WTC11 (cell line): ENCODE results near the gene STK32C. TPM values are rescaled to one million over a fixed set of nuclear protein-coding genes. Genes with fewer than 3 reads are reported as not detected.

Source experiments
- ATF3 ChIP-seq: sonication (generic); formaldehyde crosslinking; conservative IDR thresholded peaks from 2 replicates; pipeline ENCODE4 v1.8.1; 2022; ENCODE audit warnings: mild to moderate bottlenecking, missing genetic modification reagents
- CDX4 ChIP-seq: fragments of 250-450 bp; sonication (Bioruptor Pico); IDR thresholded peaks from 2 replicates; pipeline ENCODE4 v1.9.0; 2021; ENCODE audit warnings: moderate library complexity, mild to moderate bottlenecking, inconsistent platforms, borderline replicate concordance
- HMGXB4 ChIP-seq: sonication (generic); formaldehyde crosslinking; IDR thresholded peaks from 2 replicates; pipeline ENCODE4 v1.8.1; 2023; ENCODE audit warnings: mild to moderate bottlenecking, moderate library complexity, missing genetic modification reagents
- JAZF1 ChIP-seq: fragments of 250-450 bp; sonication (Bioruptor Pico); IDR thresholded peaks from 2 replicates; pipeline ENCODE4 v1.9.0; 2021; ENCODE audit warnings: moderate library complexity, mild to moderate bottlenecking, inconsistent platforms
- JUN ChIP-seq: sonication (generic); formaldehyde crosslinking; IDR thresholded peaks from 2 replicates; pipeline ENCODE4 v1.8.0; 2023; ENCODE audit warnings: mild to moderate bottlenecking, missing genetic modification reagents
- NR2C2 ChIP-seq: sonication (generic); formaldehyde crosslinking; IDR thresholded peaks from 2 replicates; pipeline ENCODE4 v1.8.0; 2022; ENCODE audit warnings: mild to moderate bottlenecking, missing genetic modification reagents
- OVOL2 ChIP-seq: fragments of 250-450 bp; sonication (Bioruptor Pico); IDR thresholded peaks from 2 replicates; pipeline ENCODE4 v1.9.0; 2021; ENCODE audit warnings: mild to moderate bottlenecking, borderline replicate concordance
- SOX15 ChIP-seq: fragments of 250-450 bp; sonication (Bioruptor Pico); IDR thresholded peaks from 2 replicates; pipeline ENCODE4 v1.9.0; 2021; ENCODE audit warnings: mild to moderate bottlenecking
- USF1 ChIP-seq: sonication (generic); formaldehyde crosslinking; IDR thresholded peaks from 2 replicates; pipeline ENCODE4 v1.8.0; 2022; ENCODE audit warnings: mild to moderate bottlenecking, missing genetic modification reagents
- ZBTB21 ChIP-seq: sonication (generic); formaldehyde crosslinking; IDR thresholded peaks from 2 replicates; pipeline ENCODE4 v1.8.1; 2023; ENCODE audit warnings: mild to moderate bottlenecking, missing genetic modification reagents, borderline replicate concordance
- ZMAT4 ChIP-seq: fragments of 250-450 bp; sonication (Bioruptor Pico); IDR thresholded peaks from 2 replicates; pipeline ENCODE4 v1.9.0; 2021; ENCODE audit warnings: mild to moderate bottlenecking
- ZNF317 ChIP-seq: sonication (generic); formaldehyde crosslinking; IDR thresholded peaks from 2 replicates; pipeline ENCODE4 v1.8.1; 2023; ENCODE audit warnings: low read depth, mild to moderate bottlenecking, moderate library complexity, missing genetic modification reagents, borderline replicate concordance
- ZNF671 ChIP-seq: fragments of 250-450 bp; sonication (Bioruptor Pico); IDR thresholded peaks from 2 replicates; pipeline ENCODE4 v1.8.0; 2021; ENCODE audit warnings: mild to moderate bottlenecking
- total RNA-seq: library from RNA; stranded (reverse); gene quantifications from 3 replicates; pipeline ENCODE4 v1.2.3, GENCODE V29; 2021
- TF ChIP-seq, protein P1 (sequence below): fragments of 250-450 bp; sonication (Bioruptor Pico); IDR thresholded peaks from 2 replicates; pipeline ENCODE4 v1.9.0; 2021; ENCODE audit warnings: mild to moderate bottlenecking, borderline replicate concordance
- TF ChIP-seq, protein P2 (sequence below): sonication (generic); formaldehyde crosslinking; IDR thresholded peaks from 2 replicates; pipeline ENCODE4 v1.8.1; 2023; ENCODE audit warnings: mild to moderate bottlenecking, missing genetic modification reagents, borderline replicate concordance
- TF ChIP-seq, protein P3 (sequence below): sonication (generic); formaldehyde crosslinking; IDR thresholded peaks from 2 replicates; pipeline ENCODE4 v1.8.0; 2023; ENCODE audit warnings: missing genetic modification reagents
- TF ChIP-seq, protein P4 (sequence below): sonication (generic); formaldehyde crosslinking; IDR thresholded peaks from 2 replicates; pipeline ENCODE4 v1.8.1; 2022; ENCODE audit warnings: low read depth, mild to moderate bottlenecking, moderate library complexity, missing genetic modification reagents, borderline replicate concordance
- TF ChIP-seq, protein P5 (sequence below): sonication (generic); formaldehyde crosslinking; IDR thresholded peaks from 2 replicates; pipeline ENCODE4 v1.8.0; 2022; ENCODE audit warnings: mild to moderate bottlenecking, missing genetic modification reagents
- TF ChIP-seq, protein P6 (sequence below): sonication (generic); formaldehyde crosslinking; IDR thresholded peaks from 2 replicates; pipeline ENCODE4 v1.8.0; 2023; ENCODE audit warnings: mild to moderate bottlenecking, missing genetic modification reagents

Gene STK32C
- total RNA-seq, 1 experiment from 2014 or later, result 20.7 TPM

DNA sequence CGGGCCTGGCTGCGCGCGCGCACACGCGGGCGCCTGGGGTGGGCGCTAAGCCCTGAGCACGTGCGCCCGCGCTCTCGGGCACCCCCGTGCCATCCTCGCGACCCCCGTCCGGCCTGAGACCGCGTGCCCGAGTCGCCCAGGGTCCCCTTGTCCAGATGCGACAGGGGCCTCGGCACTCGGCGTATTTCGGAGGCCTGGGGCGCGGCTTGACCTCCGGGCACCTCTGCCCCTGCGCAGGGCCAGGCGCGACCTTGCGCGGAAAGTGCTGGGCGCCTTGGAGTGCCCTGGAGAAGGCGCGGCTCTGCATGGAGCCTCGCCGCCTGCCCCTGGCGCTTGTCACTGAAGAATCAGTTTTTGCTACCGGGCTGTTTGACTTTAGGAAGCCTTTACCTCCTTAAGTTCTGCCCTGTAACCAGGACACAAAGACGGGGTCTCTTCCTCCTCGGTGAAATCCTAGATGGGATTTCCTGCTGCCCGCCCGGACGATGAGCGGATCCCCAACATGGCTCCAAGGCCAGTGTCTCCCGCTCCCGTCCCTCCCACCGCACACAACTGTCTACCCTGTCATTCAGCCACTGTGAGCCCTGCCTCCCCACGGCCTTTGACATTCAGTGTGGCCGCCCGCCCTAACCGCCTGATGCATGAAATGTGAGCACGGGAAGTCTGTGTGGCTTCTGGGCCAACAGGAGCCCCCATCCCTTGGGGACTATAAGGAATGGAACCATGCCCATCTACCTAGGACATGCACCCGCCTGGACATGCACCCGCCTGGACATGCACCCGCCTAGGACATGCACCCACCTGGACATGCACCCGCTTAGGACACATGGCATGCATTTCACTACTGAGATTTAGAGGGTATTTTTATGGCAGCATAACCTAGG is 1.1 kb upstream of the STK32C start (continued):
- TF ChIP-seq, protein P1, sequence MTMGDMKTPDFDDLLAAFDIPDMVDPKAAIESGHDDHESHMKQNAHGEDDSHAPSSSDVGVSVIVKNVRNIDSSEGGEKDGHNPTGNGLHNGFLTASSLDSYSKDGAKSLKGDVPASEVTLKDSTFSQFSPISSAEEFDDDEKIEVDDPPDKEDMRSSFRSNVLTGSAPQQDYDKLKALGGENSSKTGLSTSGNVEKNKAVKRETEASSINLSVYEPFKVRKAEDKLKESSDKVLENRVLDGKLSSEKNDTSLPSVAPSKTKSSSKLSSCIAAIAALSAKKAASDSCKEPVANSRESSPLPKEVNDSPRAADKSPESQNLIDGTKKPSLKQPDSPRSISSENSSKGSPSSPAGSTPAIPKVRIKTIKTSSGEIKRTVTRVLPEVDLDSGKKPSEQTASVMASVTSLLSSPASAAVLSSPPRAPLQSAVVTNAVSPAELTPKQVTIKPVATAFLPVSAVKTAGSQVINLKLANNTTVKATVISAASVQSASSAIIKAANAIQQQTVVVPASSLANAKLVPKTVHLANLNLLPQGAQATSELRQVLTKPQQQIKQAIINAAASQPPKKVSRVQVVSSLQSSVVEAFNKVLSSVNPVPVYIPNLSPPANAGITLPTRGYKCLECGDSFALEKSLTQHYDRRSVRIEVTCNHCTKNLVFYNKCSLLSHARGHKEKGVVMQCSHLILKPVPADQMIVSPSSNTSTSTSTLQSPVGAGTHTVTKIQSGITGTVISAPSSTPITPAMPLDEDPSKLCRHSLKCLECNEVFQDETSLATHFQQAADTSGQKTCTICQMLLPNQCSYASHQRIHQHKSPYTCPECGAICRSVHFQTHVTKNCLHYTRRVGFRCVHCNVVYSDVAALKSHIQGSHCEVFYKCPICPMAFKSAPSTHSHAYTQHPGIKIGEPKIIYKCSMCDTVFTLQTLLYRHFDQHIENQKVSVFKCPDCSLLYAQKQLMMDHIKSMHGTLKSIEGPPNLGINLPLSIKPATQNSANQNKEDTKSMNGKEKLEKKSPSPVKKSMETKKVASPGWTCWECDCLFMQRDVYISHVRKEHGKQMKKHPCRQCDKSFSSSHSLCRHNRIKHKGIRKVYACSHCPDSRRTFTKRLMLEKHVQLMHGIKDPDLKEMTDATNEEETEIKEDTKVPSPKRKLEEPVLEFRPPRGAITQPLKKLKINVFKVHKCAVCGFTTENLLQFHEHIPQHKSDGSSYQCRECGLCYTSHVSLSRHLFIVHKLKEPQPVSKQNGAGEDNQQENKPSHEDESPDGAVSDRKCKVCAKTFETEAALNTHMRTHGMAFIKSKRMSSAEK, result no peak
- TF ChIP-seq SOX15, result no peak
- no peak for TF ChIP-seq ZNF671 (CRISPR knock-in tag)
- TF ChIP-seq ZBTB21 (CRISPR knock-in tag), result no peak
- TF ChIP-seq, protein P2, sequence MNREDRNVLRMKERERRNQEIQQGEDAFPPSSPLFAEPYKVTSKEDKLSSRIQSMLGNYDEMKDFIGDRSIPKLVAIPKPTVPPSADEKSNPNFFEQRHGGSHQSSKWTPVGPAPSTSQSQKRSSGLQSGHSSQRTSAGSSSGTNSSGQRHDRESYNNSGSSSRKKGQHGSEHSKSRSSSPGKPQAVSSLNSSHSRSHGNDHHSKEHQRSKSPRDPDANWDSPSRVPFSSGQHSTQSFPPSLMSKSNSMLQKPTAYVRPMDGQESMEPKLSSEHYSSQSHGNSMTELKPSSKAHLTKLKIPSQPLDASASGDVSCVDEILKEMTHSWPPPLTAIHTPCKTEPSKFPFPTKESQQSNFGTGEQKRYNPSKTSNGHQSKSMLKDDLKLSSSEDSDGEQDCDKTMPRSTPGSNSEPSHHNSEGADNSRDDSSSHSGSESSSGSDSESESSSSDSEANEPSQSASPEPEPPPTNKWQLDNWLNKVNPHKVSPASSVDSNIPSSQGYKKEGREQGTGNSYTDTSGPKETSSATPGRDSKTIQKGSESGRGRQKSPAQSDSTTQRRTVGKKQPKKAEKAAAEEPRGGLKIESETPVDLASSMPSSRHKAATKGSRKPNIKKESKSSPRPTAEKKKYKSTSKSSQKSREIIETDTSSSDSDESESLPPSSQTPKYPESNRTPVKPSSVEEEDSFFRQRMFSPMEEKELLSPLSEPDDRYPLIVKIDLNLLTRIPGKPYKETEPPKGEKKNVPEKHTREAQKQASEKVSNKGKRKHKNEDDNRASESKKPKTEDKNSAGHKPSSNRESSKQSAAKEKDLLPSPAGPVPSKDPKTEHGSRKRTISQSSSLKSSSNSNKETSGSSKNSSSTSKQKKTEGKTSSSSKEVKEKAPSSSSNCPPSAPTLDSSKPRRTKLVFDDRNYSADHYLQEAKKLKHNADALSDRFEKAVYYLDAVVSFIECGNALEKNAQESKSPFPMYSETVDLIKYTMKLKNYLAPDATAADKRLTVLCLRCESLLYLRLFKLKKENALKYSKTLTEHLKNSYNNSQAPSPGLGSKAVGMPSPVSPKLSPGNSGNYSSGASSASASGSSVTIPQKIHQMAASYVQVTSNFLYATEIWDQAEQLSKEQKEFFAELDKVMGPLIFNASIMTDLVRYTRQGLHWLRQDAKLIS (CRISPR knock-in tag), result no peak
- peak; percentile 5; the same call in 1 of the 2 replicates for TF ChIP-seq USF1 (CRISPR knock-in tag)
- TF ChIP-seq, protein P3, sequence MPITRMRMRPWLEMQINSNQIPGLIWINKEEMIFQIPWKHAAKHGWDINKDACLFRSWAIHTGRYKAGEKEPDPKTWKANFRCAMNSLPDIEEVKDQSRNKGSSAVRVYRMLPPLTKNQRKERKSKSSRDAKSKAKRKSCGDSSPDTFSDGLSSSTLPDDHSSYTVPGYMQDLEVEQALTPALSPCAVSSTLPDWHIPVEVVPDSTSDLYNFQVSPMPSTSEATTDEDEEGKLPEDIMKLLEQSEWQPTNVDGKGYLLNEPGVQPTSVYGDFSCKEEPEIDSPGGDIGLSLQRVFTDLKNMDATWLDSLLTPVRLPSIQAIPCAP (CRISPR knock-in tag), result peak; percentile 53; the same call in 1 of the 2 replicates
- TF ChIP-seq OVOL2, result no peak
- TF ChIP-seq ZNF317, result 0 out of 2 replicates have a peak, but pooled peaks have one; percentile 40
- TF ChIP-seq, protein P4, sequence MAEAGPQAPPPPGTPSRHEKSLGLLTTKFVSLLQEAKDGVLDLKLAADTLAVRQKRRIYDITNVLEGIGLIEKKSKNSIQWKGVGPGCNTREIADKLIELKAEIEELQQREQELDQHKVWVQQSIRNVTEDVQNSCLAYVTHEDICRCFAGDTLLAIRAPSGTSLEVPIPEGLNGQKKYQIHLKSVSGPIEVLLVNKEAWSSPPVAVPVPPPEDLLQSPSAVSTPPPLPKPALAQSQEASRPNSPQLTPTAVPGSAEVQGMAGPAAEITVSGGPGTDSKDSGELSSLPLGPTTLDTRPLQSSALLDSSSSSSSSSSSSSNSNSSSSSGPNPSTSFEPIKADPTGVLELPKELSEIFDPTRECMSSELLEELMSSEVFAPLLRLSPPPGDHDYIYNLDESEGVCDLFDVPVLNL (CRISPR knock-in tag), result peak; percentile 42; the same call in 1 of the 2 replicates
- peak; percentile 86 for TF ChIP-seq HMGXB4 (CRISPR knock-in tag)
- TF ChIP-seq CDX4, result no peak
- TF ChIP-seq, protein P5, sequence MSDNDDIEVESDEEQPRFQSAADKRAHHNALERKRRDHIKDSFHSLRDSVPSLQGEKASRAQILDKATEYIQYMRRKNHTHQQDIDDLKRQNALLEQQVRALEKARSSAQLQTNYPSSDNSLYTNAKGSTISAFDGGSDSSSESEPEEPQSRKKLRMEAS, result peak; percentile 91; the same call in 1 of the 2 replicates
- TF ChIP-seq NR2C2 (CRISPR knock-in tag), result no peak
- TF ChIP-seq, protein P6, sequence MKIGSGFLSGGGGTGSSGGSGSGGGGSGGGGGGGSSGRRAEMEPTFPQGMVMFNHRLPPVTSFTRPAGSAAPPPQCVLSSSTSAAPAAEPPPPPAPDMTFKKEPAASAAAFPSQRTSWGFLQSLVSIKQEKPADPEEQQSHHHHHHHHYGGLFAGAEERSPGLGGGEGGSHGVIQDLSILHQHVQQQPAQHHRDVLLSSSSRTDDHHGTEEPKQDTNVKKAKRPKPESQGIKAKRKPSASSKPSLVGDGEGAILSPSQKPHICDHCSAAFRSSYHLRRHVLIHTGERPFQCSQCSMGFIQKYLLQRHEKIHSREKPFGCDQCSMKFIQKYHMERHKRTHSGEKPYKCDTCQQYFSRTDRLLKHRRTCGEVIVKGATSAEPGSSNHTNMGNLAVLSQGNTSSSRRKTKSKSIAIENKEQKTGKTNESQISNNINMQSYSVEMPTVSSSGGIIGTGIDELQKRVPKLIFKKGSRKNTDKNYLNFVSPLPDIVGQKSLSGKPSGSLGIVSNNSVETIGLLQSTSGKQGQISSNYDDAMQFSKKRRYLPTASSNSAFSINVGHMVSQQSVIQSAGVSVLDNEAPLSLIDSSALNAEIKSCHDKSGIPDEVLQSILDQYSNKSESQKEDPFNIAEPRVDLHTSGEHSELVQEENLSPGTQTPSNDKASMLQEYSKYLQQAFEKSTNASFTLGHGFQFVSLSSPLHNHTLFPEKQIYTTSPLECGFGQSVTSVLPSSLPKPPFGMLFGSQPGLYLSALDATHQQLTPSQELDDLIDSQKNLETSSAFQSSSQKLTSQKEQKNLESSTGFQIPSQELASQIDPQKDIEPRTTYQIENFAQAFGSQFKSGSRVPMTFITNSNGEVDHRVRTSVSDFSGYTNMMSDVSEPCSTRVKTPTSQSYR (CRISPR knock-in tag), result no peak
- no peak for TF ChIP-seq JAZF1 (CRISPR knock-in tag)
- no peak for TF ChIP-seq ZMAT4 (CRISPR knock-in tag)
- no peak for TF ChIP-seq JUN (CRISPR knock-in tag)
- TF ChIP-seq ATF3, result no peak
